HG02610 (cell line): ENCODE measurements around the gene C5orf52.
"Not testable (repeated sequence)": the region's sequence is repeated elsewhere in the genome, so short reads cannot be mapped to it uniquely, and the experiment has no call there.

Experiments
- ATAC-seq: cut with Tn5 transposase; IDR thresholded peaks from one replicate; pipeline ENCODE4 v1.9.1; 2021; ENCODE audit warnings: mild to moderate bottlenecking, moderate library complexity; ENCODE audit not compliant: unreplicated experiment

Gene C5orf52

GRCh38 chr5:157674351-157674750 lies 3.0 kb downstream of the C5orf52 start:
- not testable (repeated sequence) for ATAC-seq

- ATAC-seq, result no peak
Observed at GRCh38 chr5:157677931-157678330, 6.6 kb downstream of the C5orf52 start.

GRCh38 chr5:157679801-157680200 lies 8.5 kb downstream of the C5orf52 start:
- ATAC-seq, result no peak

GRCh38 chr5:157680239-157680638 lies 8.9 kb downstream of the C5orf52 start:
- no peak for ATAC-seq

- ATAC-seq, result no peak
Observed at GRCh38 chr5:157681048-157681447, 9.7 kb downstream of the C5orf52 start.

- ATAC-seq, result no peak
Observed at GRCh38 chr5:157682257-157682656, 10.9 kb downstream of the C5orf52 start.

- not testable (repeated sequence) for ATAC-seq
Observed at GRCh38 chr5:157686276-157687197, 15.2 kb downstream of the C5orf52 start.

- ATAC-seq, result no peak
Observed at GRCh38 chr5:157687198-157687554, 15.8 kb downstream of the C5orf52 start.

- peak; percentile 69 for ATAC-seq
Observed at GRCh38 chr5:157689942-157690689, 18.8 kb downstream of the C5orf52 start.

- no peak for ATAC-seq
Observed at GRCh38 chr5:157690690-157691433, 19.5 kb downstream of the C5orf52 start.

GRCh38 chr5:157693816-157694215 lies 22.5 kb downstream of the C5orf52 start:
- not testable (repeated sequence) for ATAC-seq

- ATAC-seq, result not testable (repeated sequence)
Observed at GRCh38 chr5:157696154-157696553, 24.8 kb downstream of the C5orf52 start.

- ATAC-seq, result not testable (repeated sequence)
Observed at GRCh38 chr5:157698674-157699073, 27.3 kb downstream of the C5orf52 start.

GRCh38 chr5:157703736-157704135 lies 32.4 kb downstream of the C5orf52 start:
- no peak for ATAC-seq

GRCh38 chr5:157708866-157709265 lies 37.5 kb downstream of the C5orf52 start:
- no peak for ATAC-seq

- ATAC-seq, result no peak
Observed at GRCh38 chr5:157709346-157709745, 38.0 kb downstream of the C5orf52 start.

GRCh38 chr5:157710431-157710830 lies 39.1 kb downstream of the C5orf52 start:
- ATAC-seq, result peak; percentile 53

GRCh38 chr5:157710882-157711281 lies 39.5 kb downstream of the C5orf52 start:
- peak; percentile 78 for ATAC-seq

GRCh38 chr5:157713830-157714595 lies 42.7 kb downstream of the C5orf52 start:
- ATAC-seq, result no peak

- no peak for ATAC-seq
Observed at GRCh38 chr5:157714596-157714864, 43.2 kb downstream of the C5orf52 start.

GRCh38 chr5:157718519-157718918 lies 47.2 kb downstream of the C5orf52 start:
- ATAC-seq, result peak; percentile 75
